GM12872 (cell line): Measurements from ENCODE around the gene PRCD.

Experiments used
- CTCF ChIP-seq: IDR thresholded peaks from 3 replicates; pipeline ENCODE4 v1.5.1; 2011; ENCODE audit warnings: low read depth, mild to moderate bottlenecking, low read length, moderate library complexity; ENCODE audit not compliant: insufficient read depth

The PRCD gene

GRCh38 chr17:76519048-76519966, 20.5 kb upstream of the PRCD start:
- TF ChIP-seq CTCF: no peak

GRCh38 chr17:76521262-76521661, 18.6 kb upstream of the PRCD start:
- no peak for TF ChIP-seq CTCF

GRCh38 chr17:76523084-76524037, 16.5 kb upstream of the PRCD start:
- peak; percentile 100 for TF ChIP-seq CTCF

GRCh38 chr17:76524598-76525512, 15.0 kb upstream of the PRCD start:
- no peak for TF ChIP-seq CTCF

GRCh38 chr17:76527430-76528111, 12.3 kb upstream of the PRCD start:
- 0 out of 3 replicates have a peak, but pooled peaks have one; percentile 30 for TF ChIP-seq CTCF

- TF ChIP-seq CTCF: no peak
Observed at GRCh38 chr17:76528156-76528527, 11.7 kb upstream of the PRCD start.
